ENCODE results near the gene CACNA1A. TPM values are rescaled to one million over a fixed set of nuclear protein-coding genes. Genes with fewer than 3 reads are reported as not detected.

The CACNA1A gene
- total RNA-seq, 1 donor from 2014 or later: 0.72 TPM

DNA sequence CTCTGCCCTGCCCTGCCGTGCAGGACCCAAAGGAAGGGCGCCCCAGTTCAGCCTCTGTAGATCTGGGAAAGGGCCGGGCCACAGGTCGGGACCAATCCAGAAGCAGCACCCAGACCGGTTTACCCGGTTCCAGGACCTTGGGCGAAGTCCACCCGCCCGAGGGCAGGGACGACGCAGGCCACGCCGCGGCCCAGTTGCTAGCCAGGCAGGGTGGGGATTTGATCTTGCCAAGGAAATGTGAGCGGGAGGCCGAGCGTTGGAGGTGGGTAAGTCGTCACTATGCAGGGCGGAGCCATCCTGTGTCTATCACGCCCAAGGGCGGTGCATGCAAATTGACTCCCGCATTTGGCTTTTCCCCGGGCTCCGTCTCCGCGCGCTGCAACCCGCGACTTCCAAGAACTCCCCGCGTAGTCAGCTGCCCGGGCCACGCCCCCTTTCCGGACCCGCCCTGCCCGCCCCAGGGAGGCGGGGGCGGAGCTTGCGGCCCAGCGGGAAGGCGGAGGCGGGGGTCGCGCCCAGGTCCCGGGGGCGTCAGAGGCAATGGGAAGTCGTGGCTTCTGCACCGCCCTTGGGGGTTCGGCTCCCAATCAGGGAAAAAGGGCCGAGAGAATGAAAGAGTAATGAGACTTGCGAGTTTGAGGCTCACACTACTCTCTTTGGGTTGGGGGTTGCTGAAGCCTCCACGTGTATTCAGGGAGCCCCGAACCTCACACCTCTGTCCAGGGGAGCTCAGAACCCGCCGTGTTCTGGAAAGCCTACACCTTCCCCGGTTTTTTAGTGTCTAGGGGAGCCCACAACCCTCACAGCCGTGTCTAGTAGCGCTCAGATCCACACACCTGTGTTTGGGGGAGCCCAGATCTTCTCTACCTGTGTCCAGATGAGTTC lies 343.3 kb downstream of the CACNA1A start:
- peak; percentile 98 for DNase-seq

DNA sequence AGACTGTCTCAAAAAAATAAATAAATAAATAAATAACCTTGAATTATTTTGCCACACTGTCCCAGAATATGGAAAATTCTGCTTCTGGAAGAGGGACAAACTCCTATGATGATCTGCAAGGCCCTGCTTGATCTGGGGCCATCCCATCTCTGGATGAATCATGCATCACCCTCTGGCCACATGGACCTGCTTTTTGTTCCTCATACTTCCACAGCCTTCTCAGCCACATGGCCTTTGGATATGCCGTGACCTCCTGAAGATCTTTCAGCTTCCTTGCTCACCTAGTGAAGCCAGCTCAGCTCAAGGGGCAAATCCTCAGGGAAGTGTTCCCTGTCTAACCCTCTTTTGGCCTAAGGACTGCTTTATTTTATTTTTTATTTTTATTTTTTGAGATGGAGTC lies 345.7 kb downstream of the CACNA1A start:
- DNase-seq: no peak

DNA sequence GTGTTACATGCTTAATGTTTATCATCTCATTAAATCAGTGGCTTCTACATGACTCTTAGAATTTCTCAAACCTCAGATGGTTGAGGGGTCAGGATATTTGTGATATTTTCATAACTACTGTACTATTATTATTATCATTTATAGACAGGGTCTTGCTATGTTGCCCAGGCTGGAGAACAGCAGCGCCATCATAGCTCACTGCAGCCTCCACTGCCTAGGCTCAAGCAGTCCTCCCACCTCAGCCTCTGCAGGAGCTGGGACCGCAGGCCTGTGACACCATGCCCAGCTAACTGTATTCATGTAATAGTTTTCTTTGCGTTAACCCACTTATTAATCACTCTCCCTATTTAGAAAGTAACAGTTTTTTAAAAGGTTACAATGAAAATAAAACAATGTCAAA lies 346.6 kb downstream of the CACNA1A start:
- no peak for DNase-seq
